ENCODE data around the gene IRF9.

Gene IRF9

DNA sequence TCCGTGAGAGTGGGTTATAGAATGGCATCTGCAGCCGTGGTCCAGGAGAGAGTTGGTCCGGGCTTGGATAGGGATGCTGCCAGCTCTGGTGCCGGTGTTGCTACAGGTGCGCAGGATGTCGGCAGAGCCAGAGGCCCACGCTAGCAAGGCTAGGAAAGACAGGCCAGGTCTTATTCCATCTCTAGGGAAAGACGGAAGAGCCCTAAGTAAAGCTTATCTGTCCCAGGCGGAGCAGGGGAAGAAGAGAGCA, 25.6 kb upstream of the IRF9 start:
- peak overlapping the region; percentile 85 for H3K4me3 ChIP-seq (replicated peaks; ENCODE audit: insufficient read depth, low read length)
- H3K27ac ChIP-seq (replicated peaks): peak overlapping the region; percentile 36
- TF ChIP-seq GABPA (IDR thresholded peaks at IDR 0.05; ENCODE audit: low read depth) (no peak), POLR2AphosphoS5 (IDR thresholded peaks at IDR 0.05; ENCODE audit: low read depth) (no peak), SPI1 (IDR thresholded peaks at IDR 0.05; ENCODE audit: borderline replicate concordance, low read depth) (no peak)
- H3K27me3 ChIP-seq (ENCODE audit: insufficient read depth, poor library complexity, severe bottlenecking): no peaks in the 10 kb centered on the region
- DNase-seq (ENCODE audit: low read depth in 1 of 2, low spot score in 1 of 2): no peak

DNA sequence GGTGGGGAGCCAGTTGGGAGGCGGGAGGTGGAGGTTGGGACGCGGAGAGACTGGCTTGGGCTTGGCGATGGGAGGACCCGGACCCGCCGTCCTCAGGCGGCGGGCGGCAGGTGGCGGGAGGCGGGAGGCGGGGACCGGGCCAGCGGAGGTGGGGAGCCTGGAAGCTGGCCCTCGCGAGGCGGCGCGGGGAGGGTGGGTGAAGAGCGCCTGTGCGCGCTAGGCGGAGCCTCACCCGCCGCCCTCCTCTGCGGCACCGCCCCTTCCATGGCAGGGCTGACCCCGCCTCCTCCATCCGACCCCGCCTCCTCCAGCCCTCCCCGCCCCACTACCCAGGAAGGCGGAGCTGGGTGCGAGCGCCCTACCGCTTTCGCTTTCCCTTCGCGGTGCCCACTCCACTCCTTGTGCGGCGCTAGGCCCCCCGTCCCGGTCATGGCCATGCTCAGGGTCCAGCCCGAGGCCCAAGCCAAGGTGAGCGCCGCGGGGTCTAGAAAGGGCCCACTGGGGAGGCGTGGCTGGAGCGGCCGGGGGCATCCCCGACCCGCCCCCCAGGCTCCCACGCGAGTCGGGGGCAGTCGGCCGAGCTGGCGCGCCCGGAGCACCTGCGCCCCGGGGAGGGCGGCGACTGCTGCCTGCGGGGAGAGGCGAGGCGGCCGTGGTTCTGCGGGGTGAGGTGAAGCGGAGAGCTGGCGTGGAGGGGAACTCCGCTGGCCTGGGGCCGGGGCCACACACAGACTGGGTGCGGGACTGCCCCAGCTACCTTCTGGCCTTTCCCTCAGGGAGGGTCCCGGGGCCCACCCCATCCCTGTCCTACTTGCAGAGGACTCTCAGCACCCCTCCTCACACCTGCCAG, 25.0 kb upstream of the IRF9 start, which contains the start of gene PSME1:
Gene PSME1 (plus strand): TSS at position 361 of the 850 bp plus-strand sequence. CDS start 69 bp downstream, at position 430.
- peak; percentile 79 to 91 for DNase-seq (ENCODE audit: low read depth in 1 of 2, low spot score in 1 of 2)
- TF ChIP-seq SPI1 (IDR thresholded peaks at IDR 0.05; ENCODE audit: borderline replicate concordance, low read depth): no peak
- TF ChIP-seq POLR2AphosphoS5 (IDR thresholded peaks at IDR 0.05; ENCODE audit: low read depth): peak; percentile 62; the same call in 1 of the 2 replicates
- peak within 1 kb of the TSS; percentile 85 for H3K4me3 ChIP-seq (replicated peaks; ENCODE audit: insufficient read depth, low read length)
- H3K27me3 ChIP-seq (ENCODE audit: insufficient read depth, poor library complexity, severe bottlenecking): no peaks in the 10 kb centered on the region
- H3K27ac ChIP-seq (replicated peaks): peak within 1 kb of the TSS; percentile 68

DNA sequence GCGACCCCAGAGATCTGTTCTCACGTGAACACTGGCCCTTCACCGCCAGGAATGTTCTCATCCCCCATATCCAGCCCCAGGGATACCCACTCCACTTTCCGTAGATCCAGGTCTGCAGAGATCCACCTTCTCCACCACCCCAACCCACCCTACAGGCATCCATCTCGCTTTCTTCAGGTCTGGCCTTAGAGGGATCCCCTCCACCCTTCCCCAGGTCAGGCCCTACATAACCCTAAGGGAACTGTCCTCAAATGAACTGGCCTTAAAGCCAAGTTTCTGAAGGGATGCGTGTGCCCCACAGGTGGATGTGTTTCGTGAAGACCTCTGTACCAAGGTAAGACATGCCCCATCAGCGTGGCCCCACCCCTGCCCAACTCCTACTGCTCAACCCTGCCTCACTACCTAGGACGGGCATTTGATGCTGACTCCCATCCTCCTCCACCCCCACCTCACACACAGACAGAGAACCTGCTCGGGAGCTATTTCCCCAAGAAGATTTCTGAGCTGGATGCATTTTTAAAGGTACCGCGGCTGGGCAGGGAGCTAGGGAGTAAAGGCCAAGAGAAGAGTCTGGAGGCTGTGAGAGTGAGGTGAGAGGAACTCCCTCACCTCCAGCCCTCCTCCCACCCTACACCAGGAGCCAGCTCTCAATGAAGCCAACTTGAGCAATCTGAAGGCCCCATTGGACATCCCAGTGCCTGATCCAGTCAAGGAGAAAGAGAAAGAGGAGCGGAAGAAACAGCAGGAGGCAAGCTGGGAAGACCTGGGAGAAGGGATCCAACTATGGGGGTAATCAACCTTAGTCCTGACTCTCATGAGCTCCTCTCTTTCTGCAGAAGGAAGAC, 24.2 kb upstream of the IRF9 start:
- Histone ChIP-seq H3K27ac (replicated peaks) (no peak overlapping the region; the same call in 1 of the 2 replicates), H3K27me3 (ENCODE audit: insufficient read depth, poor library complexity, severe bottlenecking) (no peaks in the 10 kb centered on the region), H3K4me3 (replicated peaks; ENCODE audit: insufficient read depth, low read length) (peak overlapping the region; percentile 85)
- TF ChIP-seq, protein P1, sequence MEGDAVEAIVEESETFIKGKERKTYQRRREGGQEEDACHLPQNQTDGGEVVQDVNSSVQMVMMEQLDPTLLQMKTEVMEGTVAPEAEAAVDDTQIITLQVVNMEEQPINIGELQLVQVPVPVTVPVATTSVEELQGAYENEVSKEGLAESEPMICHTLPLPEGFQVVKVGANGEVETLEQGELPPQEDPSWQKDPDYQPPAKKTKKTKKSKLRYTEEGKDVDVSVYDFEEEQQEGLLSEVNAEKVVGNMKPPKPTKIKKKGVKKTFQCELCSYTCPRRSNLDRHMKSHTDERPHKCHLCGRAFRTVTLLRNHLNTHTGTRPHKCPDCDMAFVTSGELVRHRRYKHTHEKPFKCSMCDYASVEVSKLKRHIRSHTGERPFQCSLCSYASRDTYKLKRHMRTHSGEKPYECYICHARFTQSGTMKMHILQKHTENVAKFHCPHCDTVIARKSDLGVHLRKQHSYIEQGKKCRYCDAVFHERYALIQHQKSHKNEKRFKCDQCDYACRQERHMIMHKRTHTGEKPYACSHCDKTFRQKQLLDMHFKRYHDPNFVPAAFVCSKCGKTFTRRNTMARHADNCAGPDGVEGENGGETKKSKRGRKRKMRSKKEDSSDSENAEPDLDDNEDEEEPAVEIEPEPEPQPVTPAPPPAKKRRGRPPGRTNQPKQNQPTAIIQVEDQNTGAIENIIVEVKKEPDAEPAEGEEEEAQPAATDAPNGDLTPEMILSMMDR (IDR thresholded peaks at IDR 0.05; ENCODE audit: insufficient read depth, low read length): no peak
- TF ChIP-seq, protein P2, sequence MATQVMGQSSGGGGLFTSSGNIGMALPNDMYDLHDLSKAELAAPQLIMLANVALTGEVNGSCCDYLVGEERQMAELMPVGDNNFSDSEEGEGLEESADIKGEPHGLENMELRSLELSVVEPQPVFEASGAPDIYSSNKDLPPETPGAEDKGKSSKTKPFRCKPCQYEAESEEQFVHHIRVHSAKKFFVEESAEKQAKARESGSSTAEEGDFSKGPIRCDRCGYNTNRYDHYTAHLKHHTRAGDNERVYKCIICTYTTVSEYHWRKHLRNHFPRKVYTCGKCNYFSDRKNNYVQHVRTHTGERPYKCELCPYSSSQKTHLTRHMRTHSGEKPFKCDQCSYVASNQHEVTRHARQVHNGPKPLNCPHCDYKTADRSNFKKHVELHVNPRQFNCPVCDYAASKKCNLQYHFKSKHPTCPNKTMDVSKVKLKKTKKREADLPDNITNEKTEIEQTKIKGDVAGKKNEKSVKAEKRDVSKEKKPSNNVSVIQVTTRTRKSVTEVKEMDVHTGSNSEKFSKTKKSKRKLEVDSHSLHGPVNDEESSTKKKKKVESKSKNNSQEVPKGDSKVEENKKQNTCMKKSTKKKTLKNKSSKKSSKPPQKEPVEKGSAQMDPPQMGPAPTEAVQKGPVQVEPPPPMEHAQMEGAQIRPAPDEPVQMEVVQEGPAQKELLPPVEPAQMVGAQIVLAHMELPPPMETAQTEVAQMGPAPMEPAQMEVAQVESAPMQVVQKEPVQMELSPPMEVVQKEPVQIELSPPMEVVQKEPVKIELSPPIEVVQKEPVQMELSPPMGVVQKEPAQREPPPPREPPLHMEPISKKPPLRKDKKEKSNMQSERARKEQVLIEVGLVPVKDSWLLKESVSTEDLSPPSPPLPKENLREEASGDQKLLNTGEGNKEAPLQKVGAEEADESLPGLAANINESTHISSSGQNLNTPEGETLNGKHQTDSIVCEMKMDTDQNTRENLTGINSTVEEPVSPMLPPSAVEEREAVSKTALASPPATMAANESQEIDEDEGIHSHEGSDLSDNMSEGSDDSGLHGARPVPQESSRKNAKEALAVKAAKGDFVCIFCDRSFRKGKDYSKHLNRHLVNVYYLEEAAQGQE (IDR thresholded peaks at IDR 0.05; ENCODE audit: insufficient replicate concordance, low read depth): no peak
- TF ChIP-seq GABPA (IDR thresholded peaks at IDR 0.05; ENCODE audit: low read depth) (no peak), POLR2AphosphoS5 (IDR thresholded peaks at IDR 0.05; ENCODE audit: low read depth) (no peak), SPI1 (IDR thresholded peaks at IDR 0.05; ENCODE audit: borderline replicate concordance, low read depth) (no peak)
- DNase-seq (ENCODE audit: low read depth in 1 of 2, low spot score in 1 of 2): no peak

DNA sequence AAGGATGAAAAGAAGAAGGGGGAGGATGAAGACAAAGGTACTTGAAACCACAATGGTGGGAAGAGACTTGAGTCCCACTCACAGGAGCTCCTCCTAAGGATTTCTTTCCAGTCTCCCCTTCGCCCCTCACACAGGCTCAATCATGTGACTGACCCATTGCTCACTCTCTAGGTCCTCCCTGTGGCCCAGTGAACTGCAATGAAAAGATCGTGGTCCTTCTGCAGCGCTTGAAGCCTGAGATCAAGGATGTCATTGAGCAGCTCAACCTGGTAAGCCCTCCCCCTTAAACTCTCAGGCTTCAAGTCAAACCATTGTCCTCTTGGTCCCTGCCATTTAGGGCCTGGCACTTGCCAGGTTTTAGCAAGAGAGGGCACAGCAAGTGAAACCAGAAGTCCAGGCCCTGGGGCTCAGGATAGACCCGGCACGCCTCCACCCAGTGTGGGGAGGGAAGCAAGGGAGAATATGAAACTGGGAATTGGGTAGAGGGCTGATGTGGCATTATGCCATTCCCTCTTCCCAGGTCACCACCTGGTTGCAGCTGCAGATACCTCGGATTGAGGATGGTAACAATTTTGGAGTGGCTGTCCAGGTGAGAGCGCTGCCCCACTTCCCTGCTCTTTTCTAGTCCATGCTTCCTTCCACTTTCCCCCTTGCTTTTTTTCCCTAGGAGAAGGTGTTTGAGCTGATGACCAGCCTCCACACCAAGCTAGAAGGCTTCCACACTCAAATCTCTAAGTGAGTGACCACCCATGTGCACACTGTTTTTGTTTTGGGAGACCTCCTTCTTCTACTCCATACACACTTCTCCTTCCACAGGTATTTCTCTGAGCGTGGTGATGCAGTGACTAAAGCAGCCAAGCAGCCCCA, 23.3 kb upstream of the IRF9 start:
- Histone ChIP-seq H3K27me3 (ENCODE audit: insufficient read depth, poor library complexity, severe bottlenecking) (no peaks in the 10 kb centered on the region), H3K4me3 (replicated peaks; ENCODE audit: insufficient read depth, low read length) (no peak overlapping the region), H3K27ac (replicated peaks) (no peak overlapping the region)
- DNase-seq (ENCODE audit: low read depth in 1 of 2, low spot score in 1 of 2): no peak
- TF ChIP-seq, protein P2 (IDR thresholded peaks at IDR 0.05; ENCODE audit: insufficient replicate concordance, low read depth): no peak
- TF ChIP-seq, protein P1 (IDR thresholded peaks at IDR 0.05; ENCODE audit: insufficient read depth, low read length): no peak
- TF ChIP-seq SPI1 (IDR thresholded peaks at IDR 0.05; ENCODE audit: borderline replicate concordance, low read depth) (no peak), POLR2AphosphoS5 (IDR thresholded peaks at IDR 0.05; ENCODE audit: low read depth) (no peak)

All from HL-60 (cell line).